Left renal cortex interstitium (tissue), 4 donors: ENCODE results near the gene C1QTNF3. TPM values are rescaled to one million over a fixed set of nuclear protein-coding genes. Genes with fewer than 3 reads are reported as not detected.

Experiments used
- DNase-seq, 4 donors: peaks; one replicate each; pipeline ENCODE4 v3.0.0-alpha.2; 2013; ENCODE audit warnings: low read depth in 4 of 4, low spot score in 2 of 4, missing footprints in 1 of 4
- polyA plus RNA-seq, 4 donors: library from polyadenylated mRNA; unstranded; fragments of 120-200 nt; gene quantifications; one replicate each; pipeline ENCODE4 v1.2.1, GENCODE V29; 2013; ENCODE audit not compliant: insufficient read length in 4 of 4

Gene C1QTNF3
- polyA plus RNA-seq, 4 donors, result 46.4 to 73.6 (median 55.9) TPM

DNA sequence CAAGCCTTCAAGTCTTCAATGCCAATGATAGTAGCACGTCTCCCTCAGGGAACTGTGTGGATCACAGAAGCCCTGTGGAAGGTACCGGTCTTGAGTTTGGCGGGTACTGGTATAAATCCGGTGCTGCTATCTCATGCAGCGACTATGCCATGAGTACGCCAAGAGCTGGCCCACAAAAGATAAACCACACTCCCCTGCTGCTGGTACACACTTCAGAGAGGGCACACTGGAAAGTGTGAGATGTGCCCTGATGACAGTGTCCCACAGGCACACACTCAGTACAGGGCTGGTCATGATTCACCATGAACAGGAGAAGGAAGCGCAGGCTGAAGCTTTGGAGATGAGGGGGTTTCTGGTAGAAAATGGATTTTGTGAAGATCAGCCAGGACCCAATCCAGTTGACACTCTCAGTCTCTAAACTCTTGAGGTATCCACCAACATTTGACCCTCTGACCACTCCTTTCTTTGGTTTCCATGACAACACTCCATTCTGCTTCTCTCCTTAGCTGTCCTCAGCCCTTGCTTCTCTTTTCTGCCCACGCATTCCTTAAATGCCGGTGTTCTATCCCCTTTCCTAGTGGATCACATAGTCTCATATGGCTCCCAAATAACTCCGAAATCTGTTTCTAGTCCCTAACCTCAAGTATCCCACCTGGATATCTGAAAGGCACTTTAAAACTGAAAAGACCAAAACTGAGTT is 40.2 kb downstream of the C1QTNF3 start:
- no peak for DNase-seq

DNA sequence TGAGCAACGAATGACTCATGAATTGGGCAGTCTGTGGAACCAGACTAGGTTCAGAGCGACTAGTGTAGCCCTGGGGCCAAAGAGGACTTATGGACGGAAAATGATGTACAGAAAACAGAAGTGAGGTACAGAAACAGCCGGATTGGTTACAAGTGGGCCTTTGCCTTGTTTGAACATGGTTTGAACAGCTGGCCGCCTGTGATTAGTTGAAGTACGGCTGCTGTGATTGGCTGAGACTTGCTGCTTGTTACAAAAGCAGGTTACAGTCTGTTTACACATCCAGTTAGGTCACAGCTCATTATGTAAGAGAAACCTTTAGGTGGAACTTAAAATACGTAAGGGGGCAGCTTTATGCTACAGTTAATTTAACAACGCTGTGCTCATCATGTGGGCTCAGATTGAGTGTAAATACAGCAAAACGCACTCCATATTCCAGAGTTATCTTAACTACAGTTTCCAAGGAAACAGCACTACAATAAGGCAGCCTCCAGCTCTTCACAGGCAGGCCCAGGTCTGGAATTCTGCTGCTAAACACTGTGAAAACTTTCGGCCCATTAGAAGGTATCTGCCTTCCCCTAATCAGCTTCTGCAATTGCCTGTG is 41.7 kb downstream of the C1QTNF3 start:
- DNase-seq, result no peak

DNA sequence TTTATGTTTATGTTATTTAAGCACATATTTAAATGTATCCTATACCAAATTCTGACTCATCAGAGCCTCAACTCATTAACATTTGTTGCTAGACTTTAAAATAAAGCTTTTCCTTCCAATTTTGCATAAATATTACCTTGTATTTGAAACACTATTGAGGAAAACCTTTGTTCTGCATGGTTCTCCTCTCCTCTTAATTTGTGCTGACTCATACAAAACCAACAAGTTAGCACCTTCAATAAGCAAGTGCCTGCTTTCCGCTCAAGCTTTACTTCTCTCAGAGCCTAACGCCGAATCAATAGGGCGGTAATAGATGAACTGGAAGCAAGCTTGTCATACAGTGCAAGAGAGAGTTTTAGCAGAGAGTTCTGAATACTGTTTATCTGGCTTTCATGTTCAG is 43.0 kb downstream of the C1QTNF3 start:
- no peak for DNase-seq

DNA sequence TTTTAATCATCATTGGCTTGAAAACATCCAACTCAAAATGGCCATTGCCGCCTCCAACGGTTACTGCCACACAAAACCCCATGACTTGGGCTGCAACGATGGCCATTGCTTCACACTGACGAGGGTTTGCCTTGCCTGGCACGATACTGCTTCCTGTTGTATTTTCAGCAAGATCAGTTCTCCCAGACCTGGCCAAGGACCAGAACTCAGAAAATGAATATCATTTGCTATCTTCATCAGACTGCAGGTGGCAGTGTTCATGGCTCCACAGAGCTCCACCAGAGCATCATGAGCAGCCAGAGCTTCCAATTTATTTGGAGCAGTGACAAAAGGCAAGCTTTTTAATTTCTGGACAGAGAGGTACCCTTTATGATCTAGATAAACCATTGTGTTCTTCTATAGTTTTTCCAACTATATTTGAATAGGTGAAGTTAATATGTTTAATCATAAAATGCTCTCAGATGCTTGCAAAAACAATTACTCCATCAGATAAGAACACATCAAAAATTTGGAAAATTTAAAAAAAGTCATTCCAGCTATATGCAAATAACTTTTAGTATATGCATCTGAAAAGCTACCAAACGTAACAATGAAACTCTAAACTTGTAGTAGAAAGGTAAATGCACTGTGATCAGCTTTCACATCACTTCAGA is 45.6 kb downstream of the C1QTNF3 start:
- DNase-seq, result no peak

DNA sequence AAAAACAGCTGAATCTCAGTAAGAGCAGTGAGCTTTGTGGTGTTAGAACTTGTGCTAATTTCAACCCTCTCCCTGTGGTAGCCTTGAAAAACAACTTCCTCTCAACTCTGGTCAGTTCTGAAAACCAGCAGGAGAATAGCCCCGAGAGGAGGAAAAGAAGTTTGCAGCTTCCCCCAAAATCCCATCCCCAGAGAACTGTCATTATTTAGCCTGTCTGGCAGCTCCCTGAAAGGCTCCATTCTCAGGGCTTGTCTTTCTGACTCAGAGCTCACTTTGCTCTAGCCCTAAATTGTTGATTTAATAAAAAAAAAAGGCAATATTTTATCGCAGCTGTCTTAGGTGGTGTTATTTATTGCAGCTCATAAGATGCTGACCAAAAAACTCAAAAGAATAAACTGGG is 47.1 kb downstream of the C1QTNF3 start:
- DNase-seq, result no peak

DNA sequence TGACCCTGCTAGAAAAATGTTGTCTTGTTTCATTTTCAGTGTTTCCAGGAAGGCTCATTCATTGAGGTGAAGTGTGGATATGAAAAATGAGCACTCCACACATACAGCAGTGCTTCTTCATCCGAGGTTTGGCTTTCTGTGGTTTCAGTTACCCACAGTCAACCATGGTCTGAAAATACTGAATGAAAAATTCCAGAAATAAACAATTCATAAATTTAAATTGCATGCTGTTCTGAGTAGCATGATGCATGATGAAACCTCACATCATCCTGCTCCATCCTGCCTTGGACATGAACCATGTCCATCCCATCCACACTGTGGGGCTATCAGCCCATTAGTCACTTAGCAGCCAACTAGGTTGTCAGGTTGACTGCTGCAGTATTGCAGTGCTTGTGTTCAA is 48.2 kb downstream of the C1QTNF3 start:
- DNase-seq, result no peak

DNA sequence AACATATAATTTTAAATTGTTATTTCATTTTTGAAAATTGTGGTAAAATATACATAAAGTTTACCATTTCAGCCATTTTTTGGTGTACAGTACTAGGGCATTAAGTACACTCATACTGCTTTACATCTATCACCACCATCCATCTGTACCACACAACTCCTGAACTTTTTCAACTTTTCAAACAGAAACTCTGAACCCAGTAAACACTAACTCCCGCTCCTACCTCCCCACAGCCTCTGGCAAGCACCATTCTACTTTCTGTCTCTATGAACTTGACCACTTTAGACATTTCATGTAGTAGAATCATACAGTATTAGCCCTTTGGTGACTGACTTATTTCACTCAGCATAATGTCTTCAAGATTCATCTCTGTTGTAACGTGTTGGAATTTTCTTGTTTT is 50.1 kb downstream of the C1QTNF3 start:
- no peak for DNase-seq

DNA sequence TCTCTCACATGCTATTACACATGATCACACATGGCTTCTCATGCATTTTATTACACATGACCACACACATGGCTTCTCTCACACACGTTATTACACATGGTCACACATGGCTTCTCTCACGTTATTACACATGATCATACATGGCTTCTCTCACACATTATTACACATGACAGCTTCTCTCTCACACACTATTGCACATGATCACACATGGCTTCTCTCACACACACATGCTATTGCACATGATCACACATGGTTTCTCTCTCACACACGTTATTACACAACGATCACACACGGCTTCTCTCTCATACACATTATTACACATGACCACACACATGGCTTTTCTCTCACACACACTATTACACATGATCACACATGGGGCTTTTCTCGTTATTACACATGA is 57.6 kb downstream of the C1QTNF3 start:
- no peak for DNase-seq

DNA sequence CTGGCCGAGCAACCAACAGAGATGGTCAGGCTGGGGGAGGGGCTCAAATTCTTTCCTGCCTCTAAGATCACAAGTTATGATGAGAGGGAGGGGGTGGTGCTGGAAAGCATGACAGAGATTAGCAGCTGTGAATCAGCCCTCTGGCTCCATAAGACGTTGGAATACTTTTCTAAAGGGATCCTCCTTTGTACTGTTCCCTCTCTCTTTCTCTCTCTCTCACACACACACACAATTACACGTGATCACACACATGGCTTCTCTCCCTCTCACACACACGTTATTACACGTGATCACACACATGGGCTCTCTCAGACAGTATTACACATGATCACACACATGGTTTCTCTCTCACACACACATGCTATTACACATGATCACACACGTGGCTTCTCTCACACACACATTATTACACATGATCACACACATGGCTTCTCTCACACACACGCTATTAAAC is 58.3 kb downstream of the C1QTNF3 start, which contains the start of gene SLC45A2:
TSS of gene SLC45A2 (minus strand) at position 23 of the 454 bp plus-strand sequence. CDS start 110 bp downstream, outside the sequence.
- DNase-seq, result no peak

DNA sequence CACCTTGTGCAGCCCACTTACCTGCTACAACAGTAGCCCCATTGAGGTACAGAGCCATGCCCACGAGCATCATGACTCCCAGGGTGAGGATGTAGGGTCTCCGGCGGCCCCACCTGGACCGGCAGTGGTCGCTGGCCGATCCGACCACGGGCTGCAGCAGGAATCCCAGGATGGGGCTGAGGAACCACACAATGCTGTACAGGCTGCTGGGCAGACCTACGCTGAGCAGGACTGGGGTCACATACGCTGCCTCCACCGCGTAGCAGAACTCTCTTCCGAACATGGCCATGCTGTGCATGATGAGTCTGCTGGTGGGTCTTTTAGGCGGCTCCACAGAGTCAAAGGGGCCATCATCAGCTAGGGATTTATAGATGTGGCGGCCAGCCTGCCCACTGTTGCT is 58.8 kb downstream of the C1QTNF3 start:
- DNase-seq, result no peak

DNA sequence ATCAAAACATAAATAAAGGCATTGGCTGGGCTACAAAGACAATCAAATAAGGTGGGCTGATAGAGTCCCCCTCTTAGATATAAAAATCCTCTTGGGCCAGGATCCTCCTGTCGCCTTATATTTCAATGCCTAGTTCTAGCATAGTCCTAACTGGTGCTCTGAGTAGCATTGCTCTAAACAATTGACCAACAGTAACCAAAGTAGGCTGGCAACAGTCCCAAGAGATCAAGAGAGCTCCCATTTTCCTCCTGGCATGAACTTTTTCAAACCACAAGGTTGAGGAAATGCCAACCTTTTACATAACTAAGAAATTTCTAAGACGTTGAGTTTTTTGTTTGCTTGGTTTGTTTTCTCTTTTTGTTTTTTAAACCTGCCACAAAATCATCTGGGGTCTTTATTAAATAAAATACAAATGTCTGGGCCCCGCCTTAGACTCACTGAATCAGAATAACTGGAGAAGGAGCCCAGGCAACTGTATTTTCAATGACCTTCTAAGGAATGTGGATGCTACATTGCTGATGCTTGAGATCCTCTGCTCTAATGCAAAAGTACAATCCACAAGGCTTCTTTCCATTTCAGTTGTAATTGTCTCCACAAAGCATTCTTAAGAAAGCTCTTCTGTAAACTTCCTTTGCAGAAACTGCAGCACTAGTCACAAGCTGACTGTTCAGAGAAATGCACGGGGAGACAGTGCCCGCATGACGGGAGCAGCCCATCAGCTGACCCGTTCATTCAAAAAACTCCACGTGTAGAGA is 61.4 kb downstream of the C1QTNF3 start:
- DNase-seq, result no peak

DNA sequence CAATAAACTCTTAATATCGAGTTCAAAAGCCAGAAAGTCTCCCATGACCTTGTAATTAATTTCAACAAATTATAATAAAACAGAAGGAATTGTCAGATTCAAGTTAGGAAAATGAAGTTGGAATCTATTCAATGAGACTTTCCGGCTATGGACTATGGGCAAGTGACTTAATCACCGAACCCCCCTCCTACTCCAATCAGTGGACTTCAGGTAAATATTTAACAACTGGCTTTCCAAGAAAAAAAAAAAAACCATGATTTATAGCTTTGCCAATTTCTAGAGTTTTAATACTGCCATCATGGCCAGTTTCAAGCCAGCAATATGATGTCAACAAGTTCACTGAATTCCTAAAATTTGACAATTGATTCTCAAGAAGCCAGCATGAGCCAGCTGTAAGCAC is 63.0 kb downstream of the C1QTNF3 start:
- no peak for DNase-seq

DNA sequence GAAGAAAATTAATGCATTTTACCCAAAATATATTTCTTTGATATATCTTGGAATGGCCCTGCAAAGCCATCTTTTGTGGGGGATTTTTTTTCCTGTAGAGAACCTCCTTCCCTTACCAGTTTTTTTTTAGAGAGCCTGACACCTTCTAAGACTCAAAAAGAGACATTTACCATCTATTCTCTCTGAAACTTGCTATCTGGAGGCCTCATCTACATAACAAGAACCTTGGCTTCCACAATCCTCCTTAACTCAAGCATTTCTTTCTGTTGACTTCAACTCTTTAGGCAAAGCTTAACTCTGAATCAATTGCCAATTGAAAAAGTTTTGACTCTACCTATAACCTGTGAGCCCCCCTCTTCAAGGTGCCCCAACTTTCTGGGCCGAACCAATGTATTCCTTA is 64.7 kb downstream of the C1QTNF3 start:
- no peak for DNase-seq

DNA sequence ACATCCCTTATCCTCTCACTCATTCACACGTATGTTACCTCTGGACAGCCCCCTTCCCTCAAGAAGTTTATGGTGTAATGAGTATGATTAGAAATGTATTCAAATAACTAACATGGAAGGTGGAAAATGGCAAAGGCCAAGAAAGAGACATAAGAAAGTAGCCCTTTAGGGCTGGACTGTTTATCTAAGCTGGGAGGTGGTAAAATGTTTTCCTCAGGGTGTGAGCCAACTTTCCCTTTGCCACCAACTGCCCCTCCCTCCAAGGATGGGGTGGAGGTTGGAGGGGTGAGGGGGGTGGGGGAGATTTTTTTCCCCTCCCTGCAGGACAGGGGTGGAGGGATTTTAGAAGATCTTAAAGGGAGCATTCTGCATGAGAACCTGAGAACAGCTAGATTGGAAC is 66.7 kb downstream of the C1QTNF3 start:
- DNase-seq, result no peak

DNA sequence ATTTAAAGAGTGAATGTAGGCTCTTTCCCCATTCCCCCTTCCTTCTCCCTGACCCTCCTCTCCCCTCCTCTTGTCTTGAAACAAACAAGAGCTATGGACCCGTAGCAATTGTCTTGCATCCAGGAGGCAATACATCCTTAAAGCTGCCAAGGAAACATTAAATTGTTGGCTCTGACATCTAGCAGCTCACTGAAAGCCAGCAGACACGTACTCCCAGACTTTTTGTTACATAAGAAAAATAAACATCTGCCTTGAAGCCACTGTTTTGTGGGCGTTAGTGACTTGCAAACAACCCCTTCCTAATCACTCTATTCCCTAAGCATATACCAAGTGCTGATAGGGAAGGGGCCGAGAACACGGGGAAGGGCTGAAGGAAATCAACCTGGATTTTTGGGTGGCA is 67.2 kb downstream of the C1QTNF3 start:
- DNase-seq, result no peak

DNA sequence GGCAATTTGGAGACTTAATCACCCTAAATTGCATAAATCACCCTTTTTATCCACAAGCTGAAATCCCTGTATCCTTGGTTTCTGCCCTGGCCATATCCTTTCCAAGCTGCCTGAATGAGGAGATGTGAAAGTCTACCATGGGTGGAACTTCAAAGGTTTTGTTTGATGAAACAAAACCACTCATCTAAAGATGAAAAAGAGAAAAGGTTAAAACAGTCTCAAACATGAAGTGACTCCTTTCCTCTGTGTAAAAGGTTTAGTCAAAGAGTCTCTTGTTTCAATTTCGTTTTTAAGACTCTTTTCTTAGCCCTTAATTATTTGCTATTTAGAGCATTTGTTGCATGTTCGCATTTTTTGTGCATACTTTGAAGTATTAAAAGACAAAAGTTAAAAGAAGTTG is 69.7 kb downstream of the C1QTNF3 start:
- DNase-seq, result no peak

DNA sequence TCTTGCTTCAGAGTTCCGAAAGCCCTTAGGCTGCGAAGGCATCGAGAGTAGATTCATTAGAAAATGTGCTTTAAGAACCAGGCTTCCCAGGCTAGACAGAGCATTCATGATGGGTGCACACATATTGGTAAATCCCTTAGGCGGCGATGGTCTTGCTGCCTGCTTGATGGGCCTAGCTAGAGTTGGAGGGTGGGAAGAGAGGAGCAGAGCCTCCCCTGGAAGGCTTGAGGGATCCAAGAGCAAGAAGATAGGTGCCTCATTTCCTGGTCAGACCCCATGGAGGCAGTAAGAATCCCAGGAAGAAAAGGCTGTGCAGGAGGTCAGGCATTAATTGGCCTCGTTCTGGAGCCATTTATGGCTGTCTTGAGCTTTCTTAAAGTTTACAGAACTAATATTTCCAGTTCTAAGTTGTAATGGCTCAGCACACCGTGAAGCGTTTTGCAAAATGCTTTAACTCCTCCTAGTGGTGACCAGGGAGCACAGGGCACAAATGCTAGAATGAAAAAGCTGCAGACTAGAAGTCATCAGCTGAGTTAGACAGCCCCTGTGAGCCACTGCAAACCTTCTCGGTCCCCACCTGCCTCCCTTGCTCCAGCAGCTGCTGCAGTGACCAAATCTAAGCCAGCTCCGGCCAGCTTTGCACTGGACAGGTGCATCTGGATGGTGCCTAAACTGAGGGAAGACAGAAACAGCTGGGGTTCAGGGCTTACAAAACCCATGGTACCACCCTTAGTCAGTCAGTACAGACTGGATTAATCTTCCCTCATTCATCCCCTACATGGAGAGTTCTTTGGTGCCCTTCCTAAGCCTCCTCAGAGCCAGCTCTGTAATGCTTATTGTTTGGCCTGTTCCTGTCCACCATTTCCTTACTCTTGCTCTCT is 73.2 kb downstream of the C1QTNF3 start:
- DNase-seq, result peak in 1 of 4 donors; percentile 20

DNA sequence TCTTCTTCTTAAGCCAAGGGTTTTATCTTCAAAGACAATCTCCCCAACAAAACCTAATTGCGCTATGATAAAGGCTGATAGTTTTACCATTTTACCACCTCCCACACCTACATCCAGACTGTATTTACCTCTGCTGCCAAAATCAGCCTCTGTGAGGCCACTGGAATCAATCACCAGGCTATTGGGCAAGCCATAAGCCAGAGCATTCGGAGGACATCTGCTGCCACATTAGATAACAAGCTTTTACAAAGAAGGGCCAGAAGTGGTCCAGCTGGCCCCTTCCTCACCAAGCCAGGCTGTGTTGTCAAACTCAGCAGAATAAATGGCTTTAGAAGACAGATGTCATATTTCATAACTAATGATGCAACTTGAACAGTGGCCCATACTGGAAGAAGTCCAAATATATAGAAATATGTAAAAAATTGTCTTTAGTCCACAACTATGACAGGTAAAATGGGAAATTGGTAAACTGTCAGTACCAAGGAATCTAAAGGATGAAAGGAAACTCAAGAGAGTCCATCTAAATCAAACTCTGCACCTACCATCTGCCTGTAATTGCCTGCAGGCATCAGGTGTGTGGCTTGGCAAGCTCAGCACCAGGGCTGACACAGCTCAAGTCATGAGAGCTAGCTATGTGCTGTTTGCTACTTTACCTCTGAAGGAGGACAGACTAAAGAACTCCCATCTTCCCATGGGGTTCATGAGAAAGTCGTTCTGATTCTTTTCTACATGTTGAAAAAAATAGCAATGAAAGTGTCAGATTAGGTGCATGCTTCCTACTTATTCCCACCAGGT is 74.6 kb downstream of the C1QTNF3 start:
- DNase-seq, result no peak
